ENCODE data around the gene HIP1R. TPM values are rescaled to one million over a fixed set of nuclear protein-coding genes. Genes with fewer than 3 reads are reported as not detected.

HIP1R gene
- total RNA-seq: 140 and 161 TPM in 2 replicates

GRCh38 chr12:122834921-122835749, at the start of gene HIP1R:
TSS of gene HIP1R (plus strand) at chr12:122835457. CDS start at chr12:122835551, 94 bp downstream.

DNA sequence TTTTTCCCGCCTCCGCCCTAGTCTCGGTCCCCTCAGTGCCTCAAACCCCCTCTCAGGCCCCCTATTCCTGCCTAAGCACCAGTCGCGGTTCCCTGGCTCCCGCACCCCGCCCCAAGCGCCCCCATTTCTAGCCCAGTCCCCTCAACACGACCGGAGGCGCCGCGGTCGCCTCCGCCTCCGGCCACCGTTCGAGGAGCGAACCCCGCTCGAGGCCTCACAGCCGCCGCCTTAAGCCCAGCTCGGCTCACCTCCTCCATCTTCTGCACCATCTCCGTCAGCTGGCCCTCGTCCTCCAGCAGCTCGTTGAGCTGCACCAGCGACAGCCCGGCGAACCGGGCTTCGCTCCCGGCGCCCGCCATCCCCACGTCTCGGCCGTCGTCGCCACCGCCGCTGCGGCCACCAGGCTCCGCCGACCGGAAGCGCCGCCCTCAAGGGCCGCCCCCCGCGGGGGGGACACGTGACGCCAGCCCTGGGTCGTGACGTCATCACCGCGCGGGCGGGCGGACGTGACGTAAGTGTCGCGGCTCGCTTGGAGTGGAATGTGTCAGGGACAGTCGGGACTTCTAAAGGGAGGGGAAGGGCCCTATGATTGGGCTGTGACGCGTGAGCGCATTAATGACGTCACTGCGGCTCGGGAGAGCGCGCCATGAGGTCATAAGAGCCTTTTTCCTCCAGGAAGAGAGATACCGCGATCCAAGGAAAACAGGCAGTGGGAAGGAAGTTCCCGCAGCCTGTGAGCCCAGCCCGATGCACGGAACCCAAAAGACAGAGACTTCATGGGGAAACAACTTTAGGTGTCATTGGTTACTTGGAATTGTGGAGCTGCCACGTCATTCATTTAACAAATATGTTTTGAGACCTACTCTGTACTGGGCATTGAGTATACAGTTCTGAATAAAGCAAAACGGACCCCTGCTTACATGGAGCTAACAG, 60.7 kb downstream of the HIP1R start, which contains the start of gene VPS37B:
TSS of gene VPS37B (minus strand) at position 421 of the 933 bp plus-strand sequence. CDS start at position 359, 62 bp downstream.

Other genes with a start within 250 kb of the HIP1R start
- not detected in 2 replicates for gene HCAR2, start 132.1 kb upstream of the HIP1R start, total RNA-seq
- gene HCAR3, start 118.6 kb upstream of the HIP1R start, total RNA-seq: not detected in 2 replicates
- under 0.01 TPM in 1 of 2 replicates, not detected in the other for gene HCAR1, start 104.6 kb upstream of the HIP1R start, total RNA-seq
- gene DENR, start 82.6 kb upstream of the HIP1R start, total RNA-seq: 20.9 and 33.1 TPM in 2 replicates
- gene CCDC62, start 60.9 kb upstream of the HIP1R start, total RNA-seq: 0.31 and 0.32 TPM in 2 replicates
- 12.1 and 20.4 TPM in 2 replicates for gene VPS37B, start 60.7 kb downstream of the HIP1R start, total RNA-seq
- gene ABCB9, start 131.0 kb downstream of the HIP1R start, total RNA-seq: 9.1 and 12.8 TPM in 2 replicates
- 7.9 and 11.8 TPM in 2 replicates for gene OGFOD2, start 139.8 kb downstream of the HIP1R start, total RNA-seq
- 210 and 234 TPM in 2 replicates for gene ARL6IP4, start 145.2 kb downstream of the HIP1R start, total RNA-seq